NCI-H2196 treated with DMSO at 0.1 percent for 48 hours (cell line): Measurements from ENCODE around the gene FCRL6.
A peak's percentile ranks its signal among the peaks of the same experiment; 100 is the strongest.

Source experiments
- DNase-seq: peaks from one replicate; lab custom pipeline; 2025; ENCODE audit not compliant: unreplicated experiment; lab: John Stamatoyannopoulos, UW

FCRL6 gene, protein sequence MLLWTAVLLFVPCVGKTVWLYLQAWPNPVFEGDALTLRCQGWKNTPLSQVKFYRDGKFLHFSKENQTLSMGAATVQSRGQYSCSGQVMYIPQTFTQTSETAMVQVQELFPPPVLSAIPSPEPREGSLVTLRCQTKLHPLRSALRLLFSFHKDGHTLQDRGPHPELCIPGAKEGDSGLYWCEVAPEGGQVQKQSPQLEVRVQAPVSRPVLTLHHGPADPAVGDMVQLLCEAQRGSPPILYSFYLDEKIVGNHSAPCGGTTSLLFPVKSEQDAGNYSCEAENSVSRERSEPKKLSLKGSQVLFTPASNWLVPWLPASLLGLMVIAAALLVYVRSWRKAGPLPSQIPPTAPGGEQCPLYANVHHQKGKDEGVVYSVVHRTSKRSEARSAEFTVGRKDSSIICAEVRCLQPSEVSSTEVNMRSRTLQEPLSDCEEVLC

DNA sequence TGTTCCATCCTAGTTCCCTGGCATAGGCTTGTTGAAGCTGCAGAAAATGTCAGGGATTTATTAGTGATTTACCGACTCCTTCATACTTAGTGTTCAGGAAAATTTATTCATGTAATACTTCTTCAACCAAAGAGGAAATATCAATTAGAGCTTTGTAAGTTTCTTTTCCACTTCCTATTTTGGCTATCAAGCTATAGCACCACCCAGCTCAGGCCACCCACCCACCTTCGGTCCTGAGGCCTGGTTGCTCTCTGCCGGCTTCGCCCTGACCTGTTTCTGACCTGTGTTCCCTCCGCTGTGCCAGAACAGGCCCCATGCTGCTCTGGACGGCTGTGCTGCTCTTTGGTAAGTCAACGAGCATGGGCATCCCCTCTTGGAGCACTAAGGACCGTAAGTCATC, at the start of gene FCRL6:
Gene FCRL6 (plus strand): TSS at position 250 of the 400 bp plus-strand sequence. CDS start 65 bp downstream, at position 315.
- DNase-seq, result no peak

DNA sequence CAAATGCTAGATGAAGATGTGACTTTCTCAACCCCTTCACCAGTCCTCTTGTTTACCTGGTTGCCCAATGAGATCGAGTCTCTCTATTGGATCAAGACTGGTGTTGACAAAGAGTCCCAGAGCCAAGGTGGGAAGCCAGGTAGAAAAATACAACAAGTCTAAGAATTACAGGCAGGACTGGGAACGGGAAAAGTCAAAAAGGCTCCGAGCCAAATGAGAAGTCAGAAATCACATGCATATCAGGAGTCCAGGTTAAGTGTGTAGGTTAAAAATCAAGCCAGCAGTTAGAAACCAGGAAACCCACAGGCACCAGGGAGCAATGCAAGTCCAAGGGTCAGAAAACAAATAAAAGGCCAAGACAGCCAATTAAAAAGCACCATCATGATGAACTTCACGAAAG, 48.8 kb upstream of the FCRL6 start:
- DNase-seq, result no peak

DNA sequence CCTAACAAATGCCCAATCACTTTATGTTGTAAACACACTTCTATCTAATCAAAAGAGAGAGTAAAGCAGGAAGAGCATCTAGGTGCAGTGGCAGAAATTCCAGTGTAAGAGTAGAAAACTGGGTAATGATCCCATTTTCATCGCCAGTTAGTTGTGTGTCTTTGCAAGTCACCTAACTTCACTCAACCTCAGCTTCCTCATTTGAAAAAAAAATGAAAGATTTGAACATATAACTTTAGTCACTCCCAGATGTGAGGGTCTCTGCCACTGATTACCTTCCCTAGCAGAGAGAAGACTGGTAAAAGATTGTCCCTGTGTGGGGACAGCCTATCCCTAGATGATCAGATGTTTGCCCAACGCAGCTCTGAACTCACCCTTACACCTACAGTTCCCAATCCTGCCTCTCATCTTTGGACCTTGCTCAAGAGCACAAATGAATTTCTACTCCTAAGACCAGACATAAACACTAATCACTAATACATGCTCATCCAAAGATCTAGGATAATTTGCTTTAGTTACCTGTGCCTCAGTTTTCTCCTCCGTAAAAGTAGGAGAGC, 46.6 kb upstream of the FCRL6 start:
- no peak for DNase-seq

DNA sequence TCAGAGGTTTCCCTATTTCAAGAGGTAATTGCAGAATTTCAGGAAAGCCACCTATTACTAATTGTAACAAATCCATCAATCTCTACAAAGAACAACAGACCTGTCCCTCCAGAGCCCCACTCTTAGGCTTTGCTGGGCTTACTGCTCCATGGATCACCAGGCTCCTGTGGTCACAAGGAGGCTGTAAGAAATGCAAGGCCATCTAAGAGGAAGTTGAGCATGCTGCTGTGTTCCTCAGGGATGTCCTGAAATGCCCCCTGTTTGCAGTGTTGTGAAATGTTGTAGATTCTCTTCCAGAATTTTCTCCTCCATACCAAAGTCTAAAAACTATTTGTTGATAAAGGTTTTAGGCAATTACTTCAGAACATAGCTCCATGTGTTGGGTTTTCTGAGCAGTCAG, 45.8 kb upstream of the FCRL6 start:
- DNase-seq, result no peak

DNA sequence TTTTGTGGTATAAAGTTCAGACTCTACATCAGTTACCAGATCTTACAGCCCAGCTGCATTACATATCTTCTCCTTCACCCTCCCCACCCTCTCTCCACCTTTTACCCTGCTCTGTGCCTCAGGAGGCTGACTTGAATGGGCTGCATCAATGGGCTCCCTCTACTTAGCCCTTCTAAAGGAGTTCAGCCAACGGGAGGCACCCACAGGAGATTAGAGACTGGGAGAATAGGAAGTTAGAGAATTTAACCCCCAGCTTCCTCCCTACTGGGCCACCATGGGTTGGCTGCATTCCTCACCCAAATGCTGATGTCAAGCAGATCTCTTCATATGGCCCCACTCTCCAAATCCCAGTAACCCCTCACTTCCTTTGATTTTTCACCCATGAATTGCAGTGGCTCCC, 38.5 kb upstream of the FCRL6 start:
- no peak for DNase-seq

DNA sequence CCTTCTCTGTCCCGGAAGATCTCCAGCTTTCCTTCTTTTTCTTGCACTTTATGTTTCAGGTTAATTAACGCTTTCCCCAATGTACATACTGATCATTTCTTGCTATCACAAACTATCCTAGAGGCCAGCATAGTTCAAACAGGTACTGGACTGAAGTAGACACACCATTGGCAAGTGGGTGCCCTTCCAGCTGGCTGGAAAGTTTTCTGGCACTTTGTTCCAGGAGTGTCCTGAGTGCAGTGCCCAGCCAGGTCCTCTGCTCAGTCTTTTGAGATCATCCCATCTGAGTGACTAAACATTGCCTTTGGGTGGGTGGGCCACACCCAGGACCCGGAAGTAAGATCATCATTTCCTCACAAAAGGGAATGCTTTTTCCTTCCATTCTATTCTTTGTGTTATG, 36.4 kb upstream of the FCRL6 start:
- no peak for DNase-seq

DNA sequence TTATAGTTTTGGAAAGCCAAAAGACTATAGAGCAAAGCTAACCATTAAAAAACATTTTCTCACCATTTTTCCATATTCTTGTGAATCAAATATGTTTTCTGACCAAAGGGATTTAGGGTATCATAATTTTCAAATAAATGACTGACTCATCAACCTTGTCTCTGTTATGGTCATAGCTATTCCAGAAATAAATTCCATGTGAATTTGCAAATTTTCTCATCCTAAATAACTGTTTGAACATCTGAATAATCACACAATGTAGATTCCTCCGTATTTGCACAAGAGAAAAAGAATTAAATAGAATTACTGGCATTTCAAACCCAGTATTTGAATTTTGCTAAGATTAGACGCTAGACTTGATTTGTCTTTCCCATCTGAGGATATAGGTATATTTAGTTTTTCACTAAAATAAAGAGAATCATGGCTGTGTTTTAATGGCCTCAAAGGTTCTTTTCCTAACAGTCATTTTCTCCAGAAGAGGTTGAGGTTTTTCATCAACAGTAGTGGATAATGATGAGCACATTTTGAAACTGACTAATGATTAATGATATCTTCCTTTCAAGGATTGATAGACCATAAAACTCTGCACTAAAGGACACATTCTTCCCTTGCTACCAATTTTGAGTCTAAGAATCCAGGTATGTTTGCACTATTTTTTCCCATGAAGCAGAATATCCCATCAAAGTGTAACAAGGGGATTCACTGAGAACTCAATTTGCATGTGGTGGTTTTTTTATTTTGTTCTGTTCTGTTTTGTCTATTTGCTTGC, 30.8 kb upstream of the FCRL6 start:
- DNase-seq, result no peak

DNA sequence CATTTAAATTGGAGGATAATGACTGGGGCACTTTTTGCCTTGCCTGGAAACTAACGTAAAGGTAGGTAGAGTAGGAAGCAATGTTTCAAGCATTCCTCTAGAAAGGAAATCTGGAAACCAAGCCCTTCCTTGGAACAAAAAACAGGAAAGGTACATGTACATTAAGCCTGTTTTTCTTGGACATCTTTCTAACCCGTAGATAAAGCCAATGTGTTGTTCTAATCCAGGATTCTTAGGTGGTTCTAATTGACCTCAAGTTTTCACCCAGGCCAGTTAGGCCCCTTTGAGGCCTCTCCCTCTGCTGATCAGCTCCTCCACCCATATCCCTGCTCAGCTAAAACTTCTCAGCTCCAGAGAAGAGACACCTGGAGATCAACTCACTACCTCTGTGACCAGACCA, 27.7 kb upstream of the FCRL6 start:
- no peak for DNase-seq

DNA sequence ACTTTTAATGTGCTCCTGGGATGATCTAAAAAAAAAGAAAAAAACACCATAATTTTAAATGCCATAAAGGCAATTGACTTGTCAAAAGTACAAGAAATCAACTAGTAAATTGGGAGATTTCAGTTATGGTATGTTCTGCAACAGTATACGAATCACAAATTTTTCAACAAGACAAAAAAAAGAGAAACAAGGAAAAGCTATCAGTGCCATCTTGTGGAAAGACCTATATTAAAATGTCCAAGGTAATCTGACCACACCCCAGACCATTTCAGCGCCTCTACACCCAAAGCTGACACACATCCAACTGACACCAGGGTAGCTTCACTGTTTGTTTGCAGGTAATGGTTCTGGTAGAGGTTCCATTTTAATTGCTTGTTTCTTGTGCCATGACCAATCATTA, 26.4 kb upstream of the FCRL6 start:
- DNase-seq, result no peak

DNA sequence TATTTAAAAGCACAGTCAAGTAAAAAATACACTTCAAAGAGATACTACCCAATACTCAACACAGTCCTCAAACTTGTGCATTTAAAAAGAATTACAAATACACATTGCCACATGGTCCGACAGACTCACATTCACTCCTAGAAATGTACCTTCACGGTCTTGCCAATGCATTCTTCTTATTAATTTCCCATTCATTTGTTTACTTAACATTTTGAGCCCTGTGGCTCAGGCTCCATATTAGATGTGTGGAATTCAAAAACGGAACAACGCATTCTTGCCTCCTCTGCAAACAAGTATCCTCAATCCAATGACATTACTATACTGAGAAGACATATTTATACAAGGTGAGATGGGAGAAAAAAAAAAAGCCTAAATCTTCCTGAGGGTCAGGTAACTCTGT, 23.9 kb upstream of the FCRL6 start:
- DNase-seq, result no peak

DNA sequence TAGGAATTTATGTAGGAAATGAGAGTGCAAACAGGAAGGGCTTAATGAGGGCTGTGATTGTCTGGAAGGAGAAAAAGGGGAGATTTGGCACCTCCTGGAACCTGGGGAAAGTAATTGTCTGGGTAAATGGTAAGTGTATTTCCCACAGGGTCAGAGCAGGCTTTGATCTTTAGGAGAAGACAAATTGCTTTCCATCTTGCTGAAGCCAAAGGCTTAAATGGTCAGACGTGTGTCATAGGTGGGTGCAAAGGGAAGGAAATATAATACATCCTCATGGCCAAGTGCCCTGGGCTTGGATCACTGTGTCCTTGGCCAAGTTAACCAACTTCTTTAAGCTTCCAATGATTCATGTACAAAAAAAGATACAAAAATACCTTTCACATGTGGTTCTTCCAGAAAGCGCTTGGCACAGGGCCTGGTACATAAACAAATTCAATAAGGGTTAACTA, 22.7 kb upstream of the FCRL6 start:
- no peak for DNase-seq

DNA sequence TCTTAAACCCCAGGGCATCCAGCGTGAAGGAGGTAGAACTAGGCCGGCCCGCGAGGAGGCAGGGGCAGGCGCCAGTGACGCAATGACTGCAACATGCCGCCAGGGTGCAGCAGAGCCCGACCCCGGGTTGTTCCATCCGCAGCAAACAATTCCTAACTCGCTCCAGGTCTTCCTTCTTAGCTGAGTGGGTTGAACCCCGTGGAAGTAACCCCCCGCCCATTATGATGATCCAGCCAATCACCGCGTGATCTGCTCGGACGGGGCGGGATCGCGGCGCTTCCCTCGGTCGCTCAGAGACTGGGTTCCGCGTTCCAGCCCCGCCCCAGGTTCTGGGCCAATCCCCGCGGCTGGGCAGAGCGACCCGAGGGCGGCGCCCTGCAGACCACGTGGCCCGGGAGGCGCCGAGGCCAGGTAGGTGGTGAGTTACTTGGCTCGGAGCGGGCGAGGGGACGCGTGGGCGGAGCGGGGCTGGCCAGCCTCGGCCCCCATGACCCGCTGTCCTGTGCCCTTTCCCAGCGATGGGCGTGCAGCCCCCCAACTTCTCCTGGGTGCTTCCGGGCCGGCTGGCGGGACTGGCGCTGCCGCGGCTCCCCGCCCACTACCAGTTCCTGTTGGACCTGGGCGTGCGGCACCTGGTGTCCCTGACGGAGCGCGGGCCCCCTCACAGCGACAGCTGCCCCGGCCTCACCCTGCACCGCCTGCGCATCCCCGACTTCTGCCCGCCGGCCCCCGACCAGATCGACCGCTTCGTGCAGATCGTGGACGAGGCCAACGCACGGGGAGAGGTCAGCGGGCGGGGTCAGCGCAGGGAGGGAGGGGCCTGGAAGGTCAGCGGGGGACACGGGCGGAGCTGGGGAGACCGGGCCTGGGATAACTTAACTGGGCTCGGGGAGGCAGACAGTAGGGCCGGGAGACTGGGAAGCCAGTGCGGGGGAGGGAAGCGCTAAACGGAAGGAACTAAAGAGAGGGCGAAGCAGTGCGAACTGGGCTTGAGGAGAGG, 21.3 kb upstream of the FCRL6 start, which contains the start of gene DUSP23:
Gene DUSP23 (plus strand): TSS at position 380 of the 1,000 bp plus-strand sequence. CDS start 139 bp downstream, at position 519.
- peak; percentile 98 for DNase-seq

DNA sequence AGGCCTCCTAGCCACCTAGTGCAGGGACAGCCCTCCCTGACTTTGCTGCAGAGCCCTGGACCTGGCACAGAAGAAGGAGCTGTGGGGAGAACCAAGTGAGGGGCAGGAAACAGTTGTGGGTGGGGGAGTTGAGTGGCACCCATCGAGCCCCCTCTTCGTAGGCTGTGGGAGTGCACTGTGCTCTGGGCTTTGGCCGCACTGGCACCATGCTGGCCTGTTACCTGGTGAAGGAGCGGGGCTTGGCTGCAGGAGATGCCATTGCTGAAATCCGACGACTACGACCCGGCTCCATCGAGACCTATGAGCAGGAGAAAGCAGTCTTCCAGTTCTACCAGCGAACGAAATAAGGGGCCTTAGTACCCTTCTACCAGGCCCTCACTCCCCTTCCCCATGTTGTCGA, 20.2 kb upstream of the FCRL6 start:
- DNase-seq, result no peak

DNA sequence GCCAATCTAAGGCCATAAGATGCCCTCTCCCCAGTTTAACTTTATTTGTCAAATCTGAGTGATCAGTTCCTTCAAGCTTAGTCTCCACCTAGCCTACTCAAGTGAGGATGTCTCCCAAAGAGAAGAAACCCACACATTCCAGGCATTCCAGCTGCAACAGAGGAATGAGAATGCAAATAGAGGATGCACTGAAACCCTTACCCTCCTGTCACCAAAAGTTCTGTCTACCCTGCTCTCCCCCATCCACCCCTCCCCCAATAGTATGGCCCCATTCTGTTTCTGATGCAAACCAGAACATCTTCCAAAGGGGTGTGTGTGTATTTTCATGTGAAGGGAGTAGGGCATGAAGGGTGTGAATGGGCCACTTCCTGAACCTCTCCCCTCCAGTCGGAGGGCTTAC, 18.4 kb upstream of the FCRL6 start:
- no peak for DNase-seq

DNA sequence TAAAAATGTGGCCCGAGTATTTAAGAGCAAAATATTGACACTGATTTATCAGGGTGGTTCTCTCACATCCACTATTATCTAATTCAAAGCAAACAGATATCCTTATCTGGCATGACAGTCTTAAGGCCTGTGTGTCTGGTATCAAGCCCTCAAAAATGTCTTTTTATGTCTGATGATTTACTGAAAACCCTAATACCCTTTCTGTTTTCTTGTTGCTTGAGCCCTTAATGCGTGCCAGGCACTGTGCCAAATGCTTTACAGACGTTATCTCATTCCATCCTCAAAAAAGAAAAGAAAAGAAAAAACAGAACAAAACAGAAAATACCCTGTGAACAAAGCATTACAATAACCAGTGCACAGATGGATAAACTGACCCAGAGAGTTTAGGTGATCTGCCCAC, 15.7 kb upstream of the FCRL6 start:
- DNase-seq, result no peak

DNA sequence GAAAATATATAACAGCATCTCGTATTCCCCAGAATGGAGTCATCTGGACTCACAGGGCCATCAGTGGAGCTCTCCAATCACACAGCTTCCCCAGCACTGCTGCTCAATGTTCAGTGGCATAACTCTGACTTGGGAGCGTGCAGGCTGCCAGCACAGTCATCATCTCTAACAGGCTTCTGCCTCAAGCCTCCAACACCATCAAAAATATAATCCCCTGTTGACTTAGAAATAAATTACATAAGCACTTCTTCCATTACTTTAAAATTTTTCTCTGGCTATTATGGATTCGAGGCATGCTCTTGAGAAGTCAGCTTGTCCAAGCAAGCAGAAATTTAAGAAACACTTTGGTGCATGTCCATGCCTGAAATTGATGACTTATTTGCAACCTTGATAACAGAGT, 15.2 kb upstream of the FCRL6 start:
- no peak for DNase-seq

DNA sequence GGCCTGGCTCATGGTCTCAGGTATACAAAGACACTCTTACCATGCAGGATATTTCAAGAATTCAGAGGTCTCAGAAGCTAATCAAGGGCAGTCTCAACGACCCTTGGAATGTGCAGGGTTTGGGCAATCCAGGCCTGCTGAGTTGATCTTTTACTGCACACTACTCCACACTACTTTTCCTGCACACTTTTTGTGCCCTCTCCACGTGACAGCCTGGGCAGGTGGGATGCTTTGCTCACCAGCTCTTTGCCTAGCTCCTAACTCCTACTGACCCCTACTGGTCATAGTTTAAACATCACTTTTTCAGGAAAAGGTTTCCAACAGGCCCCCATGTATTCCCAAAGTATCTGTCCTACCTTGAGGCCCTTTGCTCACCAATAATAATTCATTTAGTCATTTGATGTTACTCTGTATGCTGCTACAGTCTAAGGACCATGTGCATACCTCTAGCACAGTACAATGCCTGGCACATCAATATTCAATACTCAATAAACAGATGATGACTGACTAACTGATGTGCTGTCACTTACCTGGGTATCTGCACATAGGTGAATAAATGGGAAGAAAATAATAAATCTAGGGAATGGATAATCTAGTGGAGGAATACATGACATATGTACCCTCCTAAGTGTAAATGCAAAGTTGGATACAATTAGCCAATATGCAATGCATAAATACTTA, 11.8 kb upstream of the FCRL6 start:
- no peak for DNase-seq

DNA sequence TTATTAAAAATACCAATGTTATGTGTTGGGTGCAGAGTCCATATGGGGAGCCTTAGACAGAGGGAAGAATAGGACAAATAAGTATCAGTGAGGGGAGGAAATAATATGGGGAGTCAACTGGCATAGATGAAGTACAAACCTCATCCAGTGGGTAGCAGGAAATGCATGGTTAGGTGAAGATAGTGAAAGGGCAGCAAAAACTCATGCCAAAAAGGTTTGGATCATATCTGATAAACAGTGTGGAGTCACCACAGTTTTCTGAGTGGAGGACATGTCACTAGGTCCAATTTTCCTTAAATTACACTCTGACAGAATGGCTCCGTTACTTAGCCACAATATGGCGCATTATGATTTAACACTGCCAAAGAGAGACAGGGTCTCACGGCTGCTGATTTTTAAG, 11.1 kb upstream of the FCRL6 start:
- DNase-seq, result no peak

DNA sequence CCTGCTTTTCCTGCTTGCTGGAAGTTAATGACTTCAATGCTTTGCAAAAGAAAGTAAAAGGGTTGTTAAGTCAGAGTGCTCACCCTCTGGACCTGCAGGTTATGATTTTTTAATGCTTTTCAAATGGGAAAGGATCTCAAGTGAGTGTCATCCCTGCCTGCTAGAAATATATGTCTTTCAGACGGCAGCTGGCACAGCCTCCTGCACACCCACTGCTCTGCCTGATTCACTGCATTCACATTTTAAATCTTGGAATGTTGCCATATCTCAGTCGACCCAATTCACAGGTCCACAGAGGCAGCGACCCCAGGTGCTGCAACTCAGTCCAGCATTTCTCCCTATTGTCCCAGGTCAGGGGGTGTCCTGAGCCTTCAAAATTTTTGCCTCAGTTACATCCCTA, 10.7 kb upstream of the FCRL6 start:
- DNase-seq, result no peak

DNA sequence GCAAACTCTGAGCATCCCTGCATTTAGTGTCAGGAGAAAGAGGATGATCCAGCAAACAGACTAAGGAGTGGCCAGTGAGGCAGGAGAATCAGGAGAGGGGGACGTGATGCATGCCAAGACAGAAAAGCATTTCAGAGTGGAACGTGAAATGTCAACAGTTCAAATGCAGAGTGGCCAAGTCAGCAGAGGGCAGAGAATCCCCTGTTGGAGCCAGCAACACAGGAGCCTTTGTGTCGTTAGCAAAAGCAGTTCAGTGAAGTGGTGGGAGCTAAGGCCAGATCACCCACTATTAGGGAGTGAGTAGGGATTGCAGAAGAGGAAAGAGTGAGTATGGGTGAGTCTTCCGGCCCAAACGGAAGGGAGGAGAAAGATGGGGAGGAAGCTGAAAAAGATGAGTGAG, 6.6 kb upstream of the FCRL6 start:
- no peak for DNase-seq
